ENCODE measurements around the gene ABHD14A. TPM values are rescaled to one million over a fixed set of nuclear protein-coding genes. Genes with fewer than 3 reads are reported as not detected.
A peak's percentile ranks its signal among the peaks of the same experiment; 100 is the strongest.

The ABHD14A gene
- total RNA-seq, 2 experiments from 2014 or later, result 7.5 to 8.9 TPM

- peak; percentile 39 for DNase-seq (ENCODE audit: low spot score)
- CTCF ChIA-PET (ENCODE audit: unreplicated experiment), result interaction anchor here (1.0 kb wide), 1 partner anchor 14 kb away, joined by 4 read pairs; no protein-coding TSS in a partner anchor
- 0 out of 2 replicates have a peak overlapping the region, but pooled peaks have one; percentile 28 for H2AFZ ChIP-seq (ENCODE audit: low read length)
Measured at GRCh38 chr3:51982352-51982837, 7.5 kb downstream of the ABHD14A start.

GRCh38 chr3:51982838-51983577 is 8.1 kb downstream of the ABHD14A start, which contains the start of gene ACY1:
Gene ACY1, plus strand, starts transcription at chr3:51983535. Its CDS starts 530 bp downstream, at chr3:51984065.
- no peaks in the 10 kb centered on the region for H3K9me3 ChIP-seq (ENCODE audit: low read length)
- peak within 1 kb of the TSS; percentile 57; the same call in 1 of the 2 replicates for H3K4me2 ChIP-seq (ENCODE audit: low read length)
- no peaks in the 10 kb centered on the region for H3K9me2 ChIP-seq (ENCODE audit: insufficient read depth, low read length)
- no TSS peak for BruUV-seq (replicated peaks)
- no peaks in the 10 kb centered on the region for H3K79me2 ChIP-seq (ENCODE audit: insufficient read depth, low read depth, low read length)
- intact Hi-C loops (cut with micrococcal nuclease; ENCODE audit: unreplicated experiment), result no loop called here
- peak within 1 kb of the TSS; percentile 48 for H3K4me3 ChIP-seq (ENCODE audit: low read depth, low read length, poor library complexity, severe bottlenecking)
- TF ChIP-seq CTCF (conservative IDR thresholded peaks at IDR 0.05; ENCODE audit: low read length) (no peak; the same call in 1 of the 2 replicates), EZH2phosphoT487 (IDR thresholded peaks at IDR 0.05; ENCODE audit: borderline replicate concordance, low read depth, low read length) (no peak)
- CTCF ChIA-PET (ENCODE audit: unreplicated experiment), result interaction anchor here (1.0 kb wide), 1 partner anchor 14 kb away, joined by 4 read pairs; no protein-coding TSS in a partner anchor
- H4K20me1 ChIP-seq (ENCODE audit: insufficient read depth, low read length), result no peaks in the 10 kb centered on the region
- no peak within 1 kb of the TSS for H3K27ac ChIP-seq (ENCODE audit: low read depth, low read length, poor library complexity, severe bottlenecking)
- no peak for DNase-seq (ENCODE audit: low spot score)
- H3K4me1 ChIP-seq (ENCODE audit: insufficient read depth, low read length, poor library complexity, severe bottlenecking), result peaks cover 8% of the 10 kb centered on the region
- no peaks in the 10 kb centered on the region for H3K36me3 ChIP-seq (ENCODE audit: insufficient read depth, low read length)
- POLR2A ChIA-PET, result interaction anchor here (1.1 kb wide), 1 partner anchor 10 kb away, joined by 4 read pairs; no protein-coding TSS in a partner anchor
- 0 out of 2 replicates have a peak within 1 kb of the TSS, but pooled peaks have one; percentile 28 for H2AFZ ChIP-seq (ENCODE audit: low read length)

More at GRCh38 chr3:51982352-51982837, 7.5 kb downstream of the ABHD14A start:
- Histone ChIP-seq H3K79me2 (ENCODE audit: insufficient read depth, low read depth, low read length) (no peaks in the 10 kb centered on the region), H3K4me3 (ENCODE audit: low read depth, low read length, poor library complexity, severe bottlenecking) (peak overlapping the region; percentile 48), H3K4me2 (ENCODE audit: low read length) (peak overlapping the region; percentile 57; the same call in 1 of the 2 replicates), H4K20me1 (ENCODE audit: insufficient read depth, low read length) (no peaks in the 10 kb centered on the region), H3K9me2 (ENCODE audit: insufficient read depth, low read length) (no peaks in the 10 kb centered on the region), H3K4me1 (ENCODE audit: insufficient read depth, low read length, poor library complexity, severe bottlenecking) (peaks cover 11% of the 10 kb centered on the region), H3K36me3 (ENCODE audit: insufficient read depth, low read length) (no peaks in the 10 kb centered on the region), H3K27ac (ENCODE audit: low read depth, low read length, poor library complexity, severe bottlenecking) (no peak overlapping the region), H3K9me3 (ENCODE audit: low read length) (no peaks in the 10 kb centered on the region)
- BruUV-seq (replicated peaks), result no TSS peak
- intact Hi-C loops (cut with micrococcal nuclease; ENCODE audit: unreplicated experiment), result no loop called here
- POLR2A ChIA-PET, result no interaction called here
- TF ChIP-seq EZH2phosphoT487 (IDR thresholded peaks at IDR 0.05; ENCODE audit: borderline replicate concordance, low read depth, low read length) (no peak), CTCF (conservative IDR thresholded peaks at IDR 0.05; ENCODE audit: low read length) (peak; percentile 67)

All from OCI-LY7 (cell line).